ENCODE results near the gene DEDD. TPM values are rescaled to one million over a fixed set of nuclear protein-coding genes. Genes with fewer than 3 reads are reported as not detected.

The DEDD gene
- total and polyA plus RNA-seq, 2 experiments from 2014 or later: 22.8 to 35.3 TPM

DNA sequence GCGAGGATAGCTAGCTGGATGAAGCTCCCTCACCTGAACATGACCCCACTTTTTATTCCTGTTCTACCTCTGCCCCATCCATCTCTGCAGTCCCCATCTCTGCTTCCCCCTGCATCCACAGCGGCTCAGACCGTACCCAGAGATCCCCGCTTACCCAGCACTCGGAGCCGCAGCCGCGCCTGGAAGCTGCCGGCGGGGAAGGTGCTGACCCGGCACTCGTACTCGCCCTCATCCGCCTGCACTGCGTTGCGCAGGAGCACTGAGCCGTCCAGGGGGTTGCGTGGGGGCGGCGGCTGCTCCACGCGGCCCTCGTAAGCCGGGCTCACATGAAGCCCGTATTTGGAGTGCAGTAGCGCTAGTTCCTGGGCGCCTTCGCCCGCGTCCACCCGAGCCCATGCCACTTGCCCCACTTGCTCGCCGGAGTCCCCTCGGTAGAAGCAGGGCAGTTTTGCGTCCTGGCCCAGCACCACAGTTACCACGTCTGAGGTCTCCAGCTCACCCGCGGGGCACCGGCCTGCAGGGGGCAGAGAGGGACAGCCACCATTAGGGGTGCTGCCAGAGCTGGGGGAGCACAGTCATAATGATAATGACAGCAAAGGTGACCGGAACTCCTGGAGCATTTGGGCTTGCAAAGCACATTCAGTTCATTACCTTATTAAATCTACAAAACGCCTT lies 52.9 kb downstream of the DEDD start:
- Histone ChIP-seq H3K4me3 (peak overlapping the region; percentile 42), H3K36me3 (ENCODE audit: insufficient read depth) (no peaks in the 10 kb centered on the region), H3K79me2 (replicated peaks; ENCODE audit: insufficient read depth) (no peaks in the 10 kb centered on the region), H3F3A (replicated peaks; ENCODE audit: low read depth) (peaks cover 5% of the 10 kb centered on the region; the same call in 1 of the 2 replicates), H3K4me1 (ENCODE audit: insufficient read depth) (peaks cover 8% of the 10 kb centered on the region; the same call in 1 of the 2 replicates), H2AFZ (peak overlapping the region; percentile 92), H3K27ac (ENCODE audit: low read depth) (no peak overlapping the region), H3K4me2 (peak overlapping the region; percentile 65; the same call in 1 of the 2 replicates), H3K9me2 (ENCODE audit: insufficient read depth) (no peaks in the 10 kb centered on the region; the same call in 1 of the 2 replicates), H3K27me3 (ENCODE audit: insufficient read depth) (no peaks in the 10 kb centered on the region), H4K20me1 (replicated peaks; ENCODE audit: insufficient read depth) (no peaks in the 10 kb centered on the region)
- peaks cover 8% of the 10 kb centered on the region for H3K4me1 Mint-ChIP-seq
- no peaks in the 10 kb centered on the region for H3K9me3 Mint-ChIP-seq
- no peak overlapping the region for H3K4me3 Mint-ChIP-seq
- H3K27me3 Mint-ChIP-seq (ENCODE audit: insufficient read depth, low read depth, poor library complexity): peaks cover 10% of the 10 kb centered on the region
- ATAC-seq (peak; percentile 75), DNase-seq (ENCODE audit: low spot score) (peak; percentile 51)
- no peak overlapping the region for H3K27ac Mint-ChIP-seq
- H3K36me3 Mint-ChIP-seq (ENCODE audit: low read depth): no peaks in the 10 kb centered on the region; the same call in 2 of the 3 replicates
- TF ChIP-seq, protein P1, sequence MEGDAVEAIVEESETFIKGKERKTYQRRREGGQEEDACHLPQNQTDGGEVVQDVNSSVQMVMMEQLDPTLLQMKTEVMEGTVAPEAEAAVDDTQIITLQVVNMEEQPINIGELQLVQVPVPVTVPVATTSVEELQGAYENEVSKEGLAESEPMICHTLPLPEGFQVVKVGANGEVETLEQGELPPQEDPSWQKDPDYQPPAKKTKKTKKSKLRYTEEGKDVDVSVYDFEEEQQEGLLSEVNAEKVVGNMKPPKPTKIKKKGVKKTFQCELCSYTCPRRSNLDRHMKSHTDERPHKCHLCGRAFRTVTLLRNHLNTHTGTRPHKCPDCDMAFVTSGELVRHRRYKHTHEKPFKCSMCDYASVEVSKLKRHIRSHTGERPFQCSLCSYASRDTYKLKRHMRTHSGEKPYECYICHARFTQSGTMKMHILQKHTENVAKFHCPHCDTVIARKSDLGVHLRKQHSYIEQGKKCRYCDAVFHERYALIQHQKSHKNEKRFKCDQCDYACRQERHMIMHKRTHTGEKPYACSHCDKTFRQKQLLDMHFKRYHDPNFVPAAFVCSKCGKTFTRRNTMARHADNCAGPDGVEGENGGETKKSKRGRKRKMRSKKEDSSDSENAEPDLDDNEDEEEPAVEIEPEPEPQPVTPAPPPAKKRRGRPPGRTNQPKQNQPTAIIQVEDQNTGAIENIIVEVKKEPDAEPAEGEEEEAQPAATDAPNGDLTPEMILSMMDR (conservative IDR thresholded peaks at IDR 0.05; ENCODE audit: low read depth in 2 of 2): peak; percentile 43 to 57
- TF ChIP-seq ETS1 (IDR thresholded peaks at IDR 0.05) (no peak), EZH2 (IDR thresholded peaks at IDR 0.05; ENCODE audit: low read depth, unreplicated experiment) (no peak)
- TF ChIP-seq, protein P2, sequence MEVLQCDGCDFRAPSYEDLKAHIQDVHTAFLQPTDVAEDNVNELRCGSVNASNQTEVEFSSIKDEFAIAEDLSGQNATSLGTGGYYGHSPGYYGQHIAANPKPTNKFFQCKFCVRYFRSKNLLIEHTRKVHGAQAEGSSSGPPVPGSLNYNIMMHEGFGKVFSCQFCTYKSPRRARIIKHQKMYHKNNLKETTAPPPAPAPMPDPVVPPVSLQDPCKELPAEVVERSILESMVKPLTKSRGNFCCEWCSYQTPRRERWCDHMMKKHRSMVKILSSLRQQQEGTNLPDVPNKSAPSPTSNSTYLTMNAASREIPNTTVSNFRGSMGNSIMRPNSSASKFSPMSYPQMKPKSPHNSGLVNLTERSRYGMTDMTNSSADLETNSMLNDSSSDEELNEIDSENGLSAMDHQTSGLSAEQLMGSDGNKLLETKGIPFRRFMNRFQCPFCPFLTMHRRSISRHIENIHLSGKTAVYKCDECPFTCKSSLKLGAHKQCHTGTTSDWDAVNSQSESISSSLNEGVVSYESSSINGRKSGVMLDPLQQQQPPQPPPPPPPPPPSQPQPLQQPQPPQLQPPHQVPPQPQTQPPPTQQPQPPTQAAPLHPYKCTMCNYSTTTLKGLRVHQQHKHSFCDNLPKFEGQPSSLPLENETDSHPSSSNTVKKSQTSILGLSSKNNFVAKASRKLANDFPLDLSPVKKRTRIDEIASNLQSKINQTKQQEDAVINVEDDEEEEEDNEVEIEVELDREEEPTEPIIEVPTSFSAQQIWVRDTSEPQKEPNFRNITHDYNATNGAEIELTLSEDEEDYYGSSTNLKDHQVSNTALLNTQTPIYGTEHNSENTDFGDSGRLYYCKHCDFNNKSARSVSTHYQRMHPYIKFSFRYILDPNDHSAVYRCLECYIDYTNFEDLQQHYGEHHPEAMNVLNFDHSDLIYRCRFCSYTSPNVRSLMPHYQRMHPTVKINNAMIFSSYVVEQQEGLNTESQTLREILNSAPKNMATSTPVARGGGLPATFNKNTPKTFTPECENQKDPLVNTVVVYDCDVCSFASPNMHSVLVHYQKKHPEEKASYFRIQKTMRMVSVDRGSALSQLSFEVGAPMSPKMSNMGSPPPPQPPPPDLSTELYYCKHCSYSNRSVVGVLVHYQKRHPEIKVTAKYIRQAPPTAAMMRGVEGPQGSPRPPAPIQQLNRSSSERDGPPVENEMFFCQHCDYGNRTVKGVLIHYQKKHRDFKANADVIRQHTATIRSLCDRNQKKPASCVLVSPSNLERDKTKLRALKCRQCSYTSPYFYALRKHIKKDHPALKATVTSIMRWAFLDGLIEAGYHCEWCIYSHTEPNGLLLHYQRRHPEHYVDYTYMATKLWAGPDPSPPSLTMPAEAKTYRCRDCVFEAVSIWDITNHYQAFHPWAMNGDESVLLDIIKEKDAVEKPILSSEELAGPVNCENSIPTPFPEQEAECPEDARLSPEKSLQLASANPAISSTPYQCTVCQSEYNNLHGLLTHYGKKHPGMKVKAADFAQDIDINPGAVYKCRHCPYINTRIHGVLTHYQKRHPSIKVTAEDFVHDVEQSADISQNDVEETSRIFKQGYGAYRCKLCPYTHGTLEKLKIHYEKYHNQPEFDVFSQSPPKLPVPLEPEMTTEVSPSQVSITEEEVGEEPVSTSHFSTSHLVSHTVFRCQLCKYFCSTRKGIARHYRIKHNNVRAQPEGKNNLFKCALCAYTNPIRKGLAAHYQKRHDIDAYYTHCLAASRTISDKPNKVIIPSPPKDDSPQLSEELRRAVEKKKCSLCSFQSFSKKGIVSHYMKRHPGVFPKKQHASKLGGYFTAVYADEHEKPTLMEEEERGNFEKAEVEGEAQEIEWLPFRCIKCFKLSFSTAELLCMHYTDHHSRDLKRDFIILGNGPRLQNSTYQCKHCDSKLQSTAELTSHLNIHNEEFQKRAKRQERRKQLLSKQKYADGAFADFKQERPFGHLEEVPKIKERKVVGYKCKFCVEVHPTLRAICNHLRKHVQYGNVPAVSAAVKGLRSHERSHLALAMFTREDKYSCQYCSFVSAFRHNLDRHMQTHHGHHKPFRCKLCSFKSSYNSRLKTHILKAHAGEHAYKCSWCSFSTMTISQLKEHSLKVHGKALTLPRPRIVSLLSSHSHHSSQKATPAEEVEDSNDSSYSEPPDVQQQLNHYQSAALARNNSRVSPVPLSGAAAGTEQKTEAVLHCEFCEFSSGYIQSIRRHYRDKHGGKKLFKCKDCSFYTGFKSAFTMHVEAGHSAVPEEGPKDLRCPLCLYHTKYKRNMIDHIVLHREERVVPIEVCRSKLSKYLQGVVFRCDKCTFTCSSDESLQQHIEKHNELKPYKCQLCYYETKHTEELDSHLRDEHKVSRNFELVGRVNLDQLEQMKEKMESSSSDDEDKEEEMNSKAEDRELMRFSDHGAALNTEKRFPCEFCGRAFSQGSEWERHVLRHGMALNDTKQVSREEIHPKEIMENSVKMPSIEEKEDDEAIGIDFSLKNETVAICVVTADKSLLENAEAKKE (CRISPR knock-in tag; IDR thresholded peaks at IDR 0.05): no peak
